ENCODE results near the gene MED29. TPM values are rescaled to one million over a fixed set of nuclear protein-coding genes. Genes with fewer than 3 reads are reported as not detected.

Gene MED29
- total and polyA plus RNA-seq, 2 of the 13 experiments (the other 11 are each of a cell fraction or from before 2014, with no cell fraction given): 14.0 to 19.7 TPM

GRCh38 chr19:39398297-39398864 is 7.2 kb downstream of the MED29 start (continued):
- TF ChIP-seq ZNF740 (CRISPR knock-in tag; IDR thresholded peaks at IDR 0.05) (no peak), SETDB1 (CRISPR knock-in tag; IDR thresholded peaks at IDR 0.05; ENCODE audit: borderline replicate concordance) (no peak), ZNF234 (CRISPR knock-in tag; conservative IDR thresholded peaks at IDR 0.05) (no peak), ATF7 (IDR thresholded peaks at IDR 0.05) (no peak), ATF7 (CRISPR knock-in tag; IDR thresholded peaks at IDR 0.05) (no peak), PTBP1 (IDR thresholded peaks at IDR 0.05; ENCODE audit: low read depth, low read length, poor library complexity, severe bottlenecking) (peak; percentile 73), HMGXB3 (CRISPR knock-in tag; IDR thresholded peaks at IDR 0.05; ENCODE audit: borderline replicate concordance) (no peak), ZNF224 (CRISPR knock-in tag; IDR thresholded peaks at IDR 0.05) (no peak), JDP2 (CRISPR knock-in tag; IDR thresholded peaks at IDR 0.05; ENCODE audit: borderline replicate concordance) (no peak), SOX5 (CRISPR knock-in tag; IDR thresholded peaks at IDR 0.05; ENCODE audit: borderline replicate concordance) (no peak), PAXIP1 (CRISPR knock-in tag; conservative IDR thresholded peaks at IDR 0.05) (no peak), JUN (CRISPR knock-in tag; IDR thresholded peaks at IDR 0.05) (no peak), KDM5B (CRISPR knock-in tag; IDR thresholded peaks at IDR 0.05; ENCODE audit: borderline replicate concordance) (no peak), RFXANK (CRISPR knock-in tag; IDR thresholded peaks at IDR 0.05) (no peak), ZZZ3 (CRISPR knock-in tag; IDR thresholded peaks at IDR 0.05; ENCODE audit: borderline replicate concordance) (no peak), ZNF761 (CRISPR knock-in tag; conservative IDR thresholded peaks at IDR 0.05) (peak; percentile 72; the same call in 1 of the 2 replicates), EHMT2 (IDR thresholded peaks at IDR 0.05; ENCODE audit: borderline replicate concordance, low read depth, low read length) (0 out of 2 replicates have a peak, but pooled peaks have one; percentile 0)

Data from HepG2 (cell line).